ENCODE results near the gene MTG2. TPM values are rescaled to one million over a fixed set of nuclear protein-coding genes. Genes with fewer than 3 reads are reported as not detected.

Gene MTG2
- total RNA-seq, 2 donors from 2014 or later = 30.4 to 46.7 TPM

DNA sequence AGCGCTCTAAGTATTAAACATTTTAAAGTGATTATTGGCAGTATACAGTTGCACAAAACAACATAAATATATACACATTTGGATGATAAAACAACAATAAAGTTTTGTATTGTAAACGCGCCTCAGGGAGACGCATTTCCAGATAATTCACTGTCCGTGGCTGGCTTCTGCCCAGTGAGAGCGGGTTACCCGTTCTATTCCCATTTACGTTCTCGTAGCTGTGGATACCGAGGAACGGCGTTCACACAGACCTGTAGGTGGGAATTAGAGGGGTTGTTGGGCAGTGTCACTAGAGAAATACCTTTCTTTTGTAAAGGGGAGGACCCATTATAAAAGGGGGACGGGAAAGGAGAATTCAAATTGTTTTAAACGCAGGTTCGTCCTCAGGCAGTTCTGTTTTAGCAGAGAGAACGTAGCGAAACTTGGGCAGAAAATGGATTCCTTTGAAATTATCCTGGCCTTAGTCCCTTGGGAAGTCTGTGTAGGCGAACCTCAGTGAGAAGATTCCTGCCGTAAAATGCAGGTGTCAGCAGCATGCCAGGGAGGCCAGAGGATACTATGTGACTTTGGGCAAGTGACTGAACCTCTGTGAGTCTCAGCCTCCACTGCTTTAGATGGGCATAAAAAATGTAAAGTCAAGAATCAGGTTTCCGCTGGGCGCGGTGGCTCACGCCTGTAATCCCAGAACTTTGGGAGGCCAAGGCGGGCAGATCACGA lies 756 bp downstream of the MTG2 start:
- peaks cover 7% of the 10 kb centered on the region for H3K4me1 ChIP-seq
- intact Hi-C loops (cut with DNase I) = no loop called here
- no peaks in the 10 kb centered on the region for H3K9me3 ChIP-seq
- H3K27ac ChIP-seq = peak overlapping the region; percentile 82
- H3K9ac ChIP-seq (ENCODE audit: low read depth in 2 of 2, low read length in 2 of 2) = peak overlapping the region; percentile 87 to 91
- H3K4me3 ChIP-seq = peak overlapping the region; percentile 98
- no peaks in the 10 kb centered on the region for H3K36me3 ChIP-seq
- no peaks in the 10 kb centered on the region for H3K27me3 ChIP-seq
- no peak for DNase-seq
- TF ChIP-seq, protein P1, sequence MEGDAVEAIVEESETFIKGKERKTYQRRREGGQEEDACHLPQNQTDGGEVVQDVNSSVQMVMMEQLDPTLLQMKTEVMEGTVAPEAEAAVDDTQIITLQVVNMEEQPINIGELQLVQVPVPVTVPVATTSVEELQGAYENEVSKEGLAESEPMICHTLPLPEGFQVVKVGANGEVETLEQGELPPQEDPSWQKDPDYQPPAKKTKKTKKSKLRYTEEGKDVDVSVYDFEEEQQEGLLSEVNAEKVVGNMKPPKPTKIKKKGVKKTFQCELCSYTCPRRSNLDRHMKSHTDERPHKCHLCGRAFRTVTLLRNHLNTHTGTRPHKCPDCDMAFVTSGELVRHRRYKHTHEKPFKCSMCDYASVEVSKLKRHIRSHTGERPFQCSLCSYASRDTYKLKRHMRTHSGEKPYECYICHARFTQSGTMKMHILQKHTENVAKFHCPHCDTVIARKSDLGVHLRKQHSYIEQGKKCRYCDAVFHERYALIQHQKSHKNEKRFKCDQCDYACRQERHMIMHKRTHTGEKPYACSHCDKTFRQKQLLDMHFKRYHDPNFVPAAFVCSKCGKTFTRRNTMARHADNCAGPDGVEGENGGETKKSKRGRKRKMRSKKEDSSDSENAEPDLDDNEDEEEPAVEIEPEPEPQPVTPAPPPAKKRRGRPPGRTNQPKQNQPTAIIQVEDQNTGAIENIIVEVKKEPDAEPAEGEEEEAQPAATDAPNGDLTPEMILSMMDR (IDR thresholded peaks at IDR 0.05) = no peak

DNA sequence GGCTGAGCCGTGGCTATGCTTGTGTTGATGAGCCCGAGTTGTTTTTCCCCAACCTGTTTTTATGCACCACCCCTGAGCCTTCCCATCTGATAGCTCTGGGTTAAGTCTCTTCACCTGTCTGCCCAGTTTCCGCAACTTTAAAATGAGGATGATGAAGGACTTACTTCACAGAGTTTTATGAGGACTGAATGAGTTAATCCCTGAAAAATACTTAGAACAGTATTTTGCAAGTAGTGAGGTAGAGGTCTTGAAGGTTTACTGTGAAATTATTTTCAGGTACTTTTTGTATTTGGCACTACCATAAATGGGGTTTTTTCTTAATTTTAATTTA lies 3.2 kb downstream of the MTG2 start:
- DNase-seq = no peak

DNA sequence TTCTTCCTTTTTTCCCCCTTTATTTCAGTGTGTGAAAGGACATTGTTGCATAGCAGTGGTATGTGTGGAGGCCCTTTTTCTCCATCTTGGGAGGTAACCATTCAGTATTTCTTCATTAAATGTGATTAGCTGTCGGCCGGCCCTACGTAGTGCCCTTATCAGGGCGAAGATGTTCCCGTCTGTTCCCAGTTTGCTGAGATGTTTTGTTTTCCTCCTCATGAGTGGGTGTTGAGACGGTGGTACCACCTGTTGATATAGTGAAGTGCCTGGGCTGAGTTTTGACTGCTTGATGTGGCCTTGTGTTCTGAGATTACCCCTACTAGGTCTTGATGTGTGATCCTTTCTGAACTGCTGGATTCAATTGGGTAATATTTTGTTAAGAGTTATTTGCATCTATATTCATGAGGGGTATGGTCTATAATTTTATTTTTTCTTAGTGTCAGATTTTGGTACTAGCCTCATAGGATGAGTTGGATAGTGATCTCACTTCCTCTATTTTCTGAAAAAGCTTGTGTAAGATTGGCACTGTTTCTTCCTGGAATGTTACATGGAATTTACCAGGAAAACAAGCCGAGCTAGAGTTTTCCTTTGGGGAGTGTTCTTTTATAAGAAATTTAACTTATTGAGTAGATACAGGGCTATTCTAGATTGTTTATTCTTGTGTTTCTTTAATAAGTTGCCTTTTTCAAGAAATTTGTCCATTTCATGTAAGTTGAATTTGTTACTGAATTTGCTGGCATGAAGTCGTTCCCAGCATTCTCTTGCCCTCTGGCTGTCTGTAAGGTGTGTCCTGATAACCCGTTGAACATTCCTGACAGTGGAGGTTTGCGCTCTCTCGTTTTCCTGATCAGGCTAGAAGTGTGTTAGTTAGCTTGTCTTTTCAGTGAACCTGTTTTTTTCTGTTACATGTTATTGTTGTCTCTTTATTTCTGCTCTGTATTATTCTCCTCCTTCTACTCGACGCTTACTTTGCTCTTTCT lies 4.3 kb downstream of the MTG2 start:
- H3K4me1 ChIP-seq = peaks cover 7% of the 10 kb centered on the region
- no peak overlapping the region for H3K4me3 ChIP-seq
- TF ChIP-seq, protein P1 (IDR thresholded peaks at IDR 0.05) = no peak
- intact Hi-C loops (cut with DNase I) = no loop called here
- H3K27ac ChIP-seq = no peak overlapping the region
- H3K9ac ChIP-seq (ENCODE audit: low read depth in 2 of 2, low read length in 2 of 2) = no peak overlapping the region
- no peaks in the 10 kb centered on the region for H3K27me3 ChIP-seq
- no peaks in the 10 kb centered on the region for H3K36me3 ChIP-seq
- no peak for DNase-seq
- H3K9me3 ChIP-seq = no peaks in the 10 kb centered on the region

More for the DNA sequence above, 3.2 kb downstream of the MTG2 start:
- Histone ChIP-seq H3K9ac (ENCODE audit: low read depth in 2 of 2, low read length in 2 of 2) (no peak overlapping the region), H3K4me3 (no peak overlapping the region), H3K36me3 (no peaks in the 10 kb centered on the region), H3K27me3 (no peaks in the 10 kb centered on the region), H3K9me3 (no peaks in the 10 kb centered on the region), H3K4me1 (peaks cover 7% of the 10 kb centered on the region), H3K27ac (no peak overlapping the region)
- TF ChIP-seq, protein P1 (IDR thresholded peaks at IDR 0.05) = no peak
- intact Hi-C loops (cut with DNase I) = no loop called here

DNA sequence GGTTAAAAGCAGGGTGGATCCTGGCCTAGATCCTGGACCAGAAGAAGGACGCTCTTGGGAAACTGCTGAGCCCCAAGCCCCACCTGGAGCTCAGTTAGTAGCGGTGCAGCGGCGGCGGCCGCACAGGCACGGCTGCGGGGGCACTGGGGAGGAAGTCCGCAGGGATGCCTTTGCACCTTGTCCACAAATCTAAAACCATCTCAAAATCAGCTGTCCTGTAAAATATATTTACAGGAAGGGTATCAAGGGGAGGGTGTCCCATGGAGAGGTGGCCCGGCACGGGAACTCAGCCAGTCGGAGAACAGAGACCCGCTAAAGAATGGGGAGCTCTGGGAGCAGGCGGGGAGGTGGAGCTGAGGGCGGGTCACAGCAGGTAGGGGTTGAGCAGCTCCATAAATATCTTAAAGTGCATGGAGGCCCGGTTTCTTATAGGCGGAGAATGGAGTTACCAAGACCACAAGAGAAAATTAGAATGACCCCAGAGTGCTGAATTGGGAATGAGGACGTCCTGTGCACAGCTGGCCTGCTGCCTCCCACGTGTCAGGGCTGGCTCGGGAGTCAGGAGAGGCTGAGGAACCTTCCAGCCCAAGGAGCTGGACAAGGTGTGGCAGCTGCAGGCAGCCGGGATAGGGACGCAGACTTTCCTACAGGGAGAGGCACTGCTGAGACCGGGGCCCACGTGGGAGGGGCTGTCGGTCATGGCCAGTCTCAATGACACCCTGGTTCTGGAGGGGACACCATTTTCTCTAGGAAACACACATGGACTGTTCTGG lies 8.0 kb downstream of the MTG2 start:
- no peaks in the 10 kb centered on the region for H3K4me1 ChIP-seq
- no peak overlapping the region for H3K27ac ChIP-seq
- no peak for DNase-seq
- intact Hi-C loops (cut with DNase I) = no loop called here
- TF ChIP-seq, protein P1 (IDR thresholded peaks at IDR 0.05) = no peak
- H3K36me3 ChIP-seq = no peaks in the 10 kb centered on the region
- H3K9ac ChIP-seq (ENCODE audit: low read depth in 2 of 2, low read length in 2 of 2) = no peak overlapping the region
- no peaks in the 10 kb centered on the region for H3K27me3 ChIP-seq
- no peaks in the 10 kb centered on the region for H3K9me3 ChIP-seq
- H3K4me3 ChIP-seq = no peak overlapping the region
